Measurements from ENCODE around the gene RGCC. TPM values are rescaled to one million over a fixed set of nuclear protein-coding genes. Genes with fewer than 3 reads are reported as not detected.
"Not testable (repeated sequence)": the region's sequence is repeated elsewhere in the genome, so short reads cannot be mapped to it uniquely, and the experiment has no call there.

Gene RGCC
- total RNA-seq, 2 donors from 2014 or later, result 29.6 to 68.3 TPM

GRCh38 chr13:41468631-41469030 is 11.3 kb downstream of the RGCC start:
- intact Hi-C loops (cut with DNase I), result no loop called here
- no peak for DNase-seq (ENCODE audit: low spot score)

GRCh38 chr13:41470196-41470595 is 12.8 kb downstream of the RGCC start:
- no peak for DNase-seq (ENCODE audit: low spot score)
- intact Hi-C loops (cut with DNase I), result no loop called here

DNA sequence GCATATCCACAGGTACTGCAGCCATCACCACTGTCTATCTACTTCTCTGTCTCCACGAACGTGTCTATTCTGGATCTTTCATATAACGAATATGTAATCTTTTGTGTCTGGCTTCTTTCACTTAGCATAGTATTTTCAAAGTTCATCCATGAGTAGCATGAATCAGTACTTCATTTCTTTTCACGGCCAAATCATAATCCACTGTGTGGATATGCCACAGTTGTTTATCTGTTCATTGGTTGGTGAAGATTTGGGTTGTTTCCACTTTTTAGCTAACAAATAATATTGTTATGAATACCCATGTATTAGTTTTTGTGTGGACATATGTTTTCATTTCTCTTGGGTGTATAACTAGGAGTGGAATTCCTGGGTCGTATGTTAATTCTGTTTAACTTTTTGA is 14.4 kb downstream of the RGCC start:
- no peak for DNase-seq (ENCODE audit: low spot score)
- intact Hi-C loops (cut with DNase I), result no loop called here

DNA sequence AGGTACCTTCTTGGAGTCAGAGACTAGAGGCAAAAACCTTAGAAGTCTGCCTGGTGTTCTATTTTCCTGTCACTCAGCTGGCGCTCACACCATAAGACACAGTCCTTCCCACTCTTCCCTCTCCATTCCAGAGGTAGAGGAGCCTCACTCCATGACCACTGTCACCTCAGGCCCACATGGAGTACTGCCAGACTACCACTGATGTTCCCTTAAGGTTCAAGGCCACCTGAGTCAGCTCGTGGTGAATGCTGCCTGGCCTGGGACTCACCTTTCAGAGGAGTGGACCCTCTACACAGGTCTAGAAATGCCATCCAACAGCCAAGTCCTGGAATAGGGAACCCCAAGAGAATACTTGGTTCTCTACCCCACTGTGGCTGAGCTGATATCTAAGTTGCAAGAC is 29.9 kb downstream of the RGCC start:
- intact Hi-C loops (cut with DNase I), result no loop called here
- DNase-seq (ENCODE audit: low spot score), result no peak

DNA sequence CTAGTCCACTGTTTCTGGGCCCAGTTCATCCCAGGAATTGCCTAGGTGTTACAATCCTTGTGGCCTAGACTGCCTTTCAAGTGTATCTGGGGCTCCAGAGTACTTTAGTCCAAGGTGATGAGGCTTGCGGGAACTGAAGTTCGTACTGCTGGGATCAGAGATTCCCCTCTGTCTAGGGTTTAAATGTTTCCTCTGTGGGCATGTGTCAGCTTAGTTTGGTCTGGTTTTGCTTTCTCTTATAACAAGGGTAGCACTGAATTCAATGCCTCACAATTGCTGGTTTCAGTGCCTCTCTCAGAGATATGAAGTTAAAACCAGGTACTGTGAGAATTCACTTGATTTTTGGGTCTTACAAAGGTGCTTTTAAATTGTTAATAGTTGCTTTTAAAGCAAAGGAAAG is 30.8 kb downstream of the RGCC start:
- DNase-seq (ENCODE audit: low spot score), result no peak
- intact Hi-C loops (cut with DNase I), result no loop called here

GRCh38 chr13:41490371-41491015 is 33.1 kb downstream of the RGCC start:
- DNase-seq (ENCODE audit: low spot score), result no peak
- intact Hi-C loops (cut with DNase I), result no loop called here

DNA sequence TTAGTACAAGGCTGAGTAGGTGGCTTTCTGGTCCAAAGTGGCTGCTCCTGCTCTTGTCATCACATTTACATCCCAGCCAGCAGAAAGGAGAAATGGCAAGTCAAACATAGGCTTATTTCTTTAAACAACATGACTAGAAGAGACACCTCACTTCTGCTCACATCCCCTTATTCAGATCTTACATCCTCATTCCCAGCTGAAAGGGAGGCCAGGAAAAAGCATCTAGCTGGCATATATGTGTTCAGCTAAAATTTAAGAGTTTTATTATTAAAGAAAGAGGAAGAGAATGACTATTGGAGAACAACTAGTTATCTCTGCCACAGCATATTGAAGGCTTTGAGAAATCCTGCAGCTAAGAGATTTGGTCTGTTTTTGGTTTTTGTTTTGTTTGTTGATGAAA is 34.1 kb downstream of the RGCC start:
- intact Hi-C loops (cut with DNase I), result no loop called here
- no peak for DNase-seq (ENCODE audit: low spot score)

DNA sequence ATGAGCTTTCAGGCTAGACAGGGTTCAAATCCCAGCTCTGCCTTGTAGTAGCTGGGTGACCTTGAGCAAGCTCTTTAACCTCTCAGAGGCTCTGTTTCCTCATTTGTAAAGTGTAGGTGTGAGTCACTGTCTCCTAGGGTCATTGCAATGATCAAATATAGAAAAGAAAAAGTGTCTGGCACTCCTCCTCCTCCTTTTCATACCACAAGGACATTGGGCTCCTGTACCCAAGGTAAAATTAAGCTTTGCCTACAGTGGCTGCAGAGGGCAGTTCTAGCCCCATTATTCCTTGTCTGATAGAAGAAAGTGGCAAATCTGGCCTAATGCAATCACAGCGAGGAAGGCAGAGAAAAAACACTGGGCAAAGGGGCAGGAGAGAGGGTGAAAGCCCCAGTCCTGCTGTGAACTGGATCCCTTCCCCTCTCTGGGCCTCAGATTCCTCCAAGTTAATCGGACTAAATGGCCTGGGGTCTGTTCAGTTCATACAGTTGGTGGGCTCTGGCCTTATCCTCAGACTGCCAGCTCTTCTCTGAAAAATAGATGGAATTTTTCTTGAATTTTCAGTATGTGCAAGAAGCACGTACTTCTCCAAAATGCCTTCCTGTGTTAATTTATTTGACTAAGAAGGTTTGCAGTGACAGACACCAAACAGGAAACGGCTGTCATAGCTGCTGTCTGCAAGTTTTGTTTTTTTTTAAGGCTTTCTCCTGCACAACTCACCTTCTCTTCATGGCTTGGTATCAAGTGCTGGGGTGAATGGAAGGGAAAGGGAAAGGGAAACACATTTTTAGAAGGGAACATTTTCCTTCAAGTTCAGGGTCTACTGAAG is 35.3 kb downstream of the RGCC start:
- DNase-seq (ENCODE audit: low spot score), result no peak
- intact Hi-C loops (cut with DNase I), result loop anchor here in 1 of 2 donors (1.0 kb wide), 1 partner anchor 13 kb away; no protein-coding TSS in a partner anchor

- DNase-seq (ENCODE audit: low spot score), result no peak
- intact Hi-C loops (cut with DNase I), result no loop called here
Observed at GRCh38 chr13:41494202-41494601, 36.9 kb downstream of the RGCC start.

DNA sequence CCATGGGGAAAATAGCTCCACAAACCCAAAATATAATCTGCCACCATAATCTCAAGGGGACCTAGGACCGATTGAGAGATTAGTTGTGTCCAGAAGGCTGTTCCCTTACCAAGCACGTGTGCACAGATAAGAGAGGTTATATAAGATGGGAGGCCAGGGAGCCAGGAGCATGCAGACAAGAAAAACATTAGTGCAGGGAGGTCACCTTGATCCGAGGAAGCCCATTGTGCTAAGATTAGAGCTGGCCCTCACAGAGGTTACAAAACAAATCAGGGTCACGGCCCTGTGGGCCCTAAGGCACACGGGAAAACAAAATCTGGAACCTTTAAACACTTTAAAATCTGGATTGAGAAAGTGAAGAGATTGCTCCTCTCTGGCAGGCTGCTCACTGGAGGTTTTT is 37.7 kb downstream of the RGCC start:
- DNase-seq (ENCODE audit: low spot score), result no peak
- intact Hi-C loops (cut with DNase I), result no loop called here

GRCh38 chr13:41496420-41497234 is 39.3 kb downstream of the RGCC start:
- DNase-seq (ENCODE audit: low spot score), result no peak
- intact Hi-C loops (cut with DNase I), result no loop called here

GRCh38 chr13:41497436-41497835 is 40.1 kb downstream of the RGCC start:
- intact Hi-C loops (cut with DNase I), result no loop called here

DNA sequence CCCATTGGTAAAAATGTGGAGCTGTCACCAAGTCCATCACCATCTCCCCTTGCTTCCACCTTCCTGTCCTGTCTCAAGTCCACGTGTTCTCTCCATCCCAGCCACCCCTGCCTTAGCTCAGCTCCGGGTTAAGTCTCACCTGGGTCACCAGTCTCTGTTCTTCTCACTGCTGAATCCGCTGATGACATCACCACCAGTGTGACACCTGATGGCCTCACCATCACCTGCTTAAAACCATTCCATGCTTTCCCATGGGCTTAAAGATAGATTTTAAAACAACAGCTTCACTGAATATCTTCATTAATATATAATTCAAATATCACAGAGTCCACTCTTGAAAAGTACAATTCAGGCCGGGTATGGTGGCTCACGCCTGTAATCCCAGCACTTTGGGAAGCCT is 42.1 kb downstream of the RGCC start:
- intact Hi-C loops (cut with DNase I), result no loop called here
- no peak for DNase-seq (ENCODE audit: low spot score)

More at GRCh38 chr13:41497436-41497835, 40.1 kb downstream of the RGCC start:
- no peak for DNase-seq (ENCODE audit: low spot score)

DNA sequence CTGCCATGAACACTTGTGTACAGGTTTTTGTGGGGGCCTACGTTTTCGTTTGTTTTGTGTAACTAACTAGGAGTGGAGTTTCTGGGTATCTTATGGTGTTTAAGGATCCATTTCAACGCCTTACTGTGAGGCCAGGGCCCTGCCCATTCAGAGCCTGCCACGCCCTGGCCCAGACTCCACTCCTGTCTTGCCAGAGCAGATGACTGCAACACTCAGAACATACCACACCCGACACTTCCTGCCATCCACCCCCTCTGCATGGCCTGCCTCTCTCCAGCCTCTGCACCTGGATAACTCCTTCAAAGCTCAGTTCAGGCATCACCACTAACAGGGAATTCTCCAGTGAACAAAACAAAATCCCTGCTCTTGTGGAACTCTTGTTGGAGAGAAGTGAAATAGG is 43.2 kb downstream of the RGCC start:
- intact Hi-C loops (cut with DNase I), result no loop called here

GRCh38 chr13:41501281-41501680 is 43.9 kb downstream of the RGCC start:
- intact Hi-C loops (cut with DNase I), result no loop called here
- no peak for DNase-seq (ENCODE audit: low spot score)

More for the DNA sequence above, 43.2 kb downstream of the RGCC start:
- no peak for DNase-seq (ENCODE audit: low spot score)

DNA sequence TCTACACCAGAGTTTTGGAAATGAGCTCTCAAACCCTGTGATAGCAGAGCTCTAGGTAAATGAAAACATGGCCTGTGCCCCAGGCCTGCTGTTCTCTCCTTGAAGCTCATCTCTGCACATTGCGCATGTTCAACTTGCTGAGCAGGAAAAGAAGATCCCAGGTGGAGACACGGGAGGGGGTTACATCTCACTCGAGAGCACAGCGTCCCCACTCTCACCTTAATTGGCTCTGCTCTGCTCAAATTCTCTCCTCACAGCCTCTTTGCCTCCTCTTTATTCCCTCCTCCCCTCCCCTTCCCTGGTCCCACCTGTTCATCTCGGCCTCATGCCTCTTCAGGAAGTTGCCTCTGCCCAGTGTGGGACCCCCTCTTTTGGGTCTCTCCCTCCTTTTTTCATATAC is 44.7 kb downstream of the RGCC start:
- intact Hi-C loops (cut with DNase I), result no loop called here
- DNase-seq (ENCODE audit: low spot score), result no peak

DNA sequence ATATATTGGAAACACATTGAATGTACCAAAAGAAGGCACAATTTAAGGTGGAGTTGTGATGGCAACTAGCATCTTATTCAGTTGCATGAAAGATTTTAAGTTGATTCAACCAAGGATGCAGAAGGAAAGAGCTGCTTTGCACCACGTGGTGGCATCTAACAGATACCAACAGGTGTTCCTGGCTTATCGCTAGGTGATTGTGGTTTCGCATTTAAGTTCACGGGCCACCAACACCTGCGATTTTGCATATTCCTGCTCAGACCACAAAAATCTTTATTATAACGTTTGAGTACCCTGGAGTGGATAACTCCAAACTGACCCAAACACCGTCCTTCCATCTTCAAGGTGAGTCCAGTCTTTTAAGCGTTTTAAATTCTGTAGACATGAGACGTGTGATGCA is 45.3 kb downstream of the RGCC start:
- DNase-seq (ENCODE audit: low spot score), result no peak
- intact Hi-C loops (cut with DNase I), result no loop called here

- DNase-seq (ENCODE audit: low spot score), result no peak
- intact Hi-C loops (cut with DNase I), result no loop called here
Observed at GRCh38 chr13:41503356-41503755, 46.0 kb downstream of the RGCC start.

GRCh38 chr13:41504657-41505056 is 47.3 kb downstream of the RGCC start:
- intact Hi-C loops (cut with DNase I), result loop anchor here in 1 of 2 donors (1.0 to 5.0 kb wide), 2 partner anchors 11 to 133 kb away; no protein-coding TSS in a partner anchor
- not testable (repeated sequence) for DNase-seq (ENCODE audit: low spot score)

All from posterior vena cava (tissue), 2 donors.